RCC 7860 (cell line): ENCODE results near the gene PRELP.
"Not testable (repeated sequence)": the region's sequence is repeated elsewhere in the genome, so short reads cannot be mapped to it uniquely, and the experiment has no call there.

Experiments used
- DNase-seq: peaks from one replicate; pipeline ENCODE4 v3.0.0-alpha.2; 2015; ENCODE audit warnings: low spot score
- FAIRE-seq: peaks from 2 replicates; lab custom pipeline; 2012; peaks lifted over from hg19 to GRCh38; lab: Jason Lieb, UNC

PRELP gene

GRCh38 chr1:203475012-203475981 lies at the start of gene PRELP:
TSS of gene PRELP (plus strand) at chr1:203475806. CDS start at chr1:203483185, 7,379 bp downstream.
- DNase-seq (no peak), FAIRE-seq (no peak)

DNA sequence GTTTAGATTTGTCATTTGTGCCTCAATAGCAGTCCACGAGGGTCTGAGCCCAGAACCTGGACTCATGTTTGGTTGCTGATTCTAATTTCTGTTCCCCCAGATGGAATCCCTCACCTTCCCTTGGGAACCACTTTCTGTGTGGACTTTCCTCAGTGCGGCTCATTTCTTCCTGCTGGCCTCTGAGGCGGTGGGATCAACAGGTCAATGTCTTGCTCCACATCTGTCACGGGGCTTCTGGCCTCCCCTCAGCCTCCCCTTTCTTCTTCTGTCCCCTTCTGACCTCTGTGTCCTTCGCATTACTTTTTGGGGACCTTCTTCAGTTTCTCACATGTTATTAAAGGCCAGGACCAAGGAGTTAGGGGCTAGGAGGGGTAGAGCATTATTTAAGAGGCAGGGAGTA lies 49.2 kb upstream of the PRELP start:
- DNase-seq (no peak), FAIRE-seq (no peak)

DNA sequence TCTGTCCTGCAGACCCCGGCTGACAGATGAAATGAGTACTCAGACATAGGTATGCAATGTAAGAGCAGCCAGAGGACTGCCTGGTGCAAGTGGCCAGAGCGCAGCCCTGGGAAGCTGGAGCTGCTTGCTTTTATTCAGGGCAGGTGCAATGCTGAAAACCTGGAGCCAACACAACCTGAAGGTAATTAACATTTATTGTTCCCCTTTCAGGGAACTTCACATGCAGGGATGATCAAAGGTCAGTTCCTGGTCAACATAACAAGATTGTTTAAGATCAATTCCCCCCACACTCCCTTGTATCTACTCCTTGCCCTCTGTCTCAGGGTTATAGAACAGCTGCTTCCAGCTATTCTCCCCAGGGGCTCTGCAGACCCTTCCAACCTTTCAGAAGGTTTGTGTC lies 48.7 kb upstream of the PRELP start:
- FAIRE-seq (no peak), DNase-seq (no peak)

GRCh38 chr1:203427451-203427850 lies 48.2 kb upstream of the PRELP start:
- no peak for DNase-seq

GRCh38 chr1:203428981-203429599 lies 46.5 kb upstream of the PRELP start:
- no peak for FAIRE-seq
- DNase-seq: no peak

More at GRCh38 chr1:203427451-203427850, 48.2 kb upstream of the PRELP start:
- no peak for FAIRE-seq

DNA sequence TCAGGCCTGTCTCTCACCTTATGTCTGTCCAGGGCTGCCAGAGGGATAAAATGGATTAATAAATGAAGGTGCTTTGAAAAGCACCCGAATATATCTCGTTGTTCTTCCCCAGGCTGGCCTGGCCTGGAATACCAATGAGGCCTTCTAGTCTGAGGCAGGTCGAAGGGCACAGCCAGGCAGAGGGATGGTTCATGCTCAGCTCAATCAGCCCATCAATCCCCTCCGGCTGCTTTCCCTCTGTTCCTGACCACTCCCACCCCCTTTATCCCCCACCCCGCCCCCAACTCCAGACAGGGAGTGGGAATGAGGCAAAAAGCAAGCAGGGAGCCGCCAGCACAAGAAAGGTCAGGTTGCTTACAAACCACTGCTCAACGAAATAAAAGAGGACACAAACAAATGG lies 40.0 kb upstream of the PRELP start:
- no peak for DNase-seq

GRCh38 chr1:203437696-203438315 lies 37.8 kb upstream of the PRELP start:
- FAIRE-seq: no peak
- DNase-seq: no peak

More for the DNA sequence above, 40.0 kb upstream of the PRELP start:
- FAIRE-seq: no peak

DNA sequence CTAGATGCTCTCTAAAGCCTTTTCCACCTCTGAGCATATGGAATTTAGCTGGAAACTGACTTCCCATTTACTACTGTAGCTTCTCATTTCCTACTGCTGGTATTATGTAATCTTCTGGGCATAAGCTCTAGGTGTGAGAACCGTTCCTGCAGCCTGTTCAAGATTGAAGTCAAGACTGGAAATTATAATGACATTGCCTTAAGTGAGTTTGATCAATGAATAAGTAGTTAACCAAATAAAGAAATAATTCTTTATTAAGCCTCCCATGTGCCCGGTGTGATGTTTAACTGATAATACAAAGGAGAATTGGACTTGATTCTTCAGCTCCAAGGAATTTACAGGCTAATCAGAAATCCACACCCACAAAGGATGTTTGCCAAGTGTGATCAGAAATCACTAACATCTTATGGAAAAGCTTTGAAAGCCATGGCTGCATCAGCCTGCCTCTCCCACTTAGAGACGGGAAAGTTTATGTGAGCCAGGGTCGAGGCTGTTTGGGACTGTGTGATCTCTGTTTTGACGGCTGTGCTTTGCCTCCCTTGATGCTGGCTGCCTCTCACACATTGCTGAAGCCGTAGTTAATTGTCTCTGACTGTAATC lies 36.4 kb upstream of the PRELP start:
- DNase-seq (no peak), FAIRE-seq (no peak)

GRCh38 chr1:203440771-203441170 lies 34.8 kb upstream of the PRELP start:
- DNase-seq (peak; percentile 42), FAIRE-seq (no peak)

- DNase-seq: no peak
- FAIRE-seq: no peak
Measured at GRCh38 chr1:203441766-203442165, 33.8 kb upstream of the PRELP start.

GRCh38 chr1:203442821-203443220 lies 32.8 kb upstream of the PRELP start:
- FAIRE-seq (no peak), DNase-seq (no peak)

- FAIRE-seq (no peak), DNase-seq (no peak)
Measured at GRCh38 chr1:203443296-203443695, 32.3 kb upstream of the PRELP start.

DNA sequence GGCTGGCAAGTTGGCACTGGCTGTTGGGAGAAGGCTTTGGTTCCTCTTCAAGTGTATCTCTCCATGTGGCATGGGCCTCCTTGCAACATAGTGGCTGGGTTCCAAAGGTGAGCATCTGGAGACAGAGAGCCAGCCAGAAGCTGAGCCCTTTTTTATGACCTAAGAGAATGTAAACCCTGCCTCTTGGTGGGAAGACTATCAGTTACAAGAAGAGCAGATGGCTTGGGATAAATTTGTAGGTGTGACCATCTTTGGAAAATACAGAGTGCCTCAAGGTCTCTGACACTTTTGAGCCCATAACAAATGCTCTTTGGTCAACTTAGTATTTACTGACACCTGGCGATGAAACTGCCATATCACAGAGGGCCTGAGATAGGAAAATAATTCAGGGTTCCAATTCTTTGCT lies 31.4 kb upstream of the PRELP start:
- DNase-seq (no peak), FAIRE-seq (no peak)

DNA sequence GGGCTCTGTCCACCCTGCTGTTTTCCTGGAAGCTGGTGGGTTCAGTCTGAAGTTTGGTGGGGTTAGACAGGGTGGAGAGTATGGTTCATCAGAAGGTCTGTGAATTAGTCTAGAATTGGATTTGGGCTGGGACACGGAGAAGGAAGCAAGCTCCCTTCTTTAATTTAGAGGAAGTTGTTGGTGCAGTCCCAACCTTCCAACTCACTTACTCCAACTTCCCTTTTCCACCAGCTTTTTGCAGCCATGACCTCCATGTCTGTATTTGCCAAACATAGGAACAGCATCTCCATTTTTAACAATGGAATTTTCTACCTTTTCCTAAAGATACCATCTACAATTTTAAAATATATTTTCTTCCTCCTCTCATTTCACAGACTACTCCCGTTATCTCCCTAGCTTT lies 28.5 kb upstream of the PRELP start:
- FAIRE-seq: no peak
- no peak for DNase-seq

DNA sequence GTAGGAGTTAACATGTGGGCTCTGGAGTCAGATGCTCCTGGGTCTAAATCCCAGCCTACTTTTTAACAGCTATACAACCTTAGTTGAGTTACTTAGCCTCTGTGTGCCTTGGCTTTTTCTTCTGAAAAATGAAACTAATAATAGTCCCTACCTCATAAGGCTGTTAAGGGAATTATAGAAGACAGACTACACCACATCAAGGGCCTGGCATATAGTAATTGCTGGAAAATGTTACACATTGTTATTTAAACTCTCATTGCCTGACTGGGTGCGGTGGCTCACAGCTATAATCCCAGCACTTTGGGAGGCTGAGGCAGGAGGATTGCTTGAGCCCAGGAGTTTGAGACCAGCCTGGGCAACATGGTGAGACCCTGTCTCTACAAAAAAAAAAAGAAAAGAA lies 28.0 kb upstream of the PRELP start:
- not testable (repeated sequence) for FAIRE-seq, DNase-seq

GRCh38 chr1:203448521-203449061 lies 27.0 kb upstream of the PRELP start:
- no peak for DNase-seq
- FAIRE-seq: no peak

DNA sequence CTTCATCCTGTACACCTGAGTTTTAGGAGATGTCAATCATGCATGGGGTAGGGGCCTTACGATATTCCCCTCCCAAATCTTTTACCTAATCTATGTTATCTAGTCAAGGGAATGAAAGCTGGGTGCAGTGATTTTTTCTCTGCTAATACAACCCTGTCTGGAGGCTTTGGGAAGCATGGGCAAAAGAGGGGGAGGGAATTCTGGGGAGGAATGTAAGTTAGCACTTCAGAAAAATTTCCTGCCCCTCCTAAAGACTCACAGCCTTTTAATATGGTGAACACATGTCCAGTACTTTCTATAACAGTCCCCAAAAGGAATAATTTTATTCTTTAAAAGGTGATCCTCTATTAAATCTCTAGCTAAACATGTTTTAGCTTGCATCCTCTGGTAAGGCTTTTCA lies 25.6 kb upstream of the PRELP start:
- DNase-seq: no peak
- no peak for FAIRE-seq

- no peak for FAIRE-seq
- DNase-seq: no peak
Measured at GRCh38 chr1:203450479-203451149, 25.0 kb upstream of the PRELP start.

- FAIRE-seq (no peak), DNase-seq (no peak)
Measured at GRCh38 chr1:203451836-203452784, 23.5 kb upstream of the PRELP start.
